Fibroblast of lung (primary cell): Measurements from ENCODE around the gene AGBL3.

Experiments used
- EZH2 ChIP-seq: IDR thresholded peaks from 2 replicates; pipeline ENCODE4 v1.5.1; 2012; ENCODE audit warnings: low read length, control low read depth, mild to moderate bottlenecking; ENCODE audit errors: missing control alignments
- TF ChIP-seq, protein P1 (sequence below), 2 donors: IDR thresholded peaks in 1 of 2; conservative IDR thresholded peaks in 1 of 2; 1 replicate in 1 of 2; 2 replicates in 1 of 2; pipeline ENCODE4 v1.5.1; 2011 to 2012; ENCODE audit warnings: low read length in 2 of 2, control low read depth in 1 of 2, inconsistent platforms in 1 of 2, low read depth in 1 of 2, mild to moderate bottlenecking in 1 of 2

DNA sequence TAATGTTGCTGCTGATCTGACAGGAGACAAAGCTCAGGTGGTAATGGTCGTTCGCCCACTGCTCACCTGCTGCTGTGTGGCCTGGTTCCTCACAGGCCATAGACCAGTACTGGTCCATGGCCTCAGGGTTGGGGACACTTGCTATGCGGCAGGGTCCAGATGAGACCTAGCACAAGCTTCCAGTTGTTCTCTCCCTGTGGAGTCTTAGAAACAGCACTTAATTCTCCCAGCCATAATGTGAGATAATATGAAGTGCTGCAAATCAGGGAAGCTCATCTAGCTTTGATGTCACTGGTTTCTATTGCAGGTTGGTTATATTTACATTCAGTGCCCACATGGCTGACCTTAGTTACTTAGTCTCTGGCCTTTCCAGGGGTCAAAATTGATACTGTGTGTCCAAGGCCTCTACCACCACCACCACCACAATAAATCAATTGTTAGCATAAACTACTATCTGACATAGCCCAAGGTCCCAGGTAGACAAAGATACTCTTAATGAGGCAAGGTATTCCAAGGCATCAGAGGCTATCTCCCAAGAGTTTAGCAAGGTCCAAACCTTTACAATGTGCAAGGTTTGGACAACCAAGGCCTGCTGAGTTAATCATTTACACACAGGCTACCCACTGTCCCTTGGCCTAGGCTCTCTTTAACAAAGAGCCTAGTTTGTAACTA is 11.0 kb downstream of the AGBL3 start:
- TF ChIP-seq, protein P1, sequence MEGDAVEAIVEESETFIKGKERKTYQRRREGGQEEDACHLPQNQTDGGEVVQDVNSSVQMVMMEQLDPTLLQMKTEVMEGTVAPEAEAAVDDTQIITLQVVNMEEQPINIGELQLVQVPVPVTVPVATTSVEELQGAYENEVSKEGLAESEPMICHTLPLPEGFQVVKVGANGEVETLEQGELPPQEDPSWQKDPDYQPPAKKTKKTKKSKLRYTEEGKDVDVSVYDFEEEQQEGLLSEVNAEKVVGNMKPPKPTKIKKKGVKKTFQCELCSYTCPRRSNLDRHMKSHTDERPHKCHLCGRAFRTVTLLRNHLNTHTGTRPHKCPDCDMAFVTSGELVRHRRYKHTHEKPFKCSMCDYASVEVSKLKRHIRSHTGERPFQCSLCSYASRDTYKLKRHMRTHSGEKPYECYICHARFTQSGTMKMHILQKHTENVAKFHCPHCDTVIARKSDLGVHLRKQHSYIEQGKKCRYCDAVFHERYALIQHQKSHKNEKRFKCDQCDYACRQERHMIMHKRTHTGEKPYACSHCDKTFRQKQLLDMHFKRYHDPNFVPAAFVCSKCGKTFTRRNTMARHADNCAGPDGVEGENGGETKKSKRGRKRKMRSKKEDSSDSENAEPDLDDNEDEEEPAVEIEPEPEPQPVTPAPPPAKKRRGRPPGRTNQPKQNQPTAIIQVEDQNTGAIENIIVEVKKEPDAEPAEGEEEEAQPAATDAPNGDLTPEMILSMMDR (conservative IDR thresholded peaks at IDR 0.05 in 1 of 2, IDR thresholded peaks at IDR 0.05 in 1 of 2; ENCODE audit: low read depth in 1 of 2, low read length in 2 of 2), result no peak
- no peak for TF ChIP-seq EZH2
